Measurements from ENCODE around the gene TNFRSF14. TPM values are rescaled to one million over a fixed set of nuclear protein-coding genes. Genes with fewer than 3 reads are reported as not detected.
A peak's percentile ranks its signal among the peaks of the same experiment; 100 is the strongest.

TNFRSF14 gene
- total RNA-seq, 1 donor from 2014 or later, result 0.36 TPM

DNA sequence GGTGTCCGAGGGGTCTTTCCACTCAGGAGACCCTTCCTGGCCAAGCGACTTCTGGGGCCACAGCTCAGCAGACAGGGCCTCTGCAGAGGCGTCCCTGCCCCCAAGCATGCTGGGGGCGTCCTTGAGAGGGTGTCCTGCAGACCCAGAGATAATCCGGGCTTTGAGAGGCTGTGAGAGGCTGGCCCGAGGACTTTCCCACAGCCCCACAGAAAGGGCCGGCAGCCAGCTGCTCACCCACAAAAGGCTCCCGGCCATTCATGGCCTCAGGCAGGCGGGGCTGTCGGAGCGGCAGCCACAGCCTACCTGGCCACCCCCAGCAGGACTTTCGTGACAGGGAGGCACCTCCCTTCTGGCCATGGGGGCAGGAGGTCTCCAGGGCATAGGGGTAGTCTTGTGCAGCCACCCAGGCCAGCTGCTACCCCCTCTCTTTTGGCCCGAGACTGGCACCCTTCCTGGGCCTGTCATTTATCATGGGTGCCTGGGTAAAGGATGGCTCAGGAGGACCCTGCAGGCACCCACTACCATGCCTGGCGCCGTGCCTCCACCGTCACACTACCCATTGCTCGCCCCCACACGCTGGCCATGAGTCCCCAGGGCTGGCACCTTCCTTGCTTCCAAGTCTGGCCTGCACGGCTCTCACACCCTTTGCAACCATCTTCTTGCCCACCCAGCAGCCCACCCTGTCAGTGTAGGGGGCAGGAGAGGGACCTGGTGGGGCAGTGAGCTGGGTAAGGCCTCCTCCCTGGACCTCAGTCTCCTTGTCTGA is 11.1 kb upstream of the TNFRSF14 start:
- peaks cover 2% of the 10 kb centered on the region for H3K27me3 ChIP-seq (ENCODE audit: insufficient read depth, low read length)
- H3K4me2 ChIP-seq (ENCODE audit: low read length), result no peak overlapping the region
- no peak overlapping the region for H3K4me3 ChIP-seq (ENCODE audit: insufficient read depth, low read depth, low read length)
- FAIRE-seq (no peak), DNase-seq (ENCODE audit: low read depth) (no peak)
- no peaks in the 10 kb centered on the region for H3K36me3 ChIP-seq (ENCODE audit: insufficient read depth, low read length)
- TF ChIP-seq CTCF (IDR thresholded peaks at IDR 0.05; ENCODE audit: insufficient read depth, low read depth, low read length) (no peak), EZH2 (IDR thresholded peaks at IDR 0.05; ENCODE audit: insufficient read depth, low read length) (no peak)
- Mint-ChIP-seq H3K36me3 (ENCODE audit: low read depth, unreplicated experiment) (no peaks in the 10 kb centered on the region), H3K4me3 (ENCODE audit: unreplicated experiment) (no peak overlapping the region), H3K27me3 (ENCODE audit: low read depth, unreplicated experiment) (peaks cover 4% of the 10 kb centered on the region), H3K27ac (ENCODE audit: unreplicated experiment) (no peak overlapping the region), H3K9me3 (ENCODE audit: unreplicated experiment) (no peaks in the 10 kb centered on the region), H3K4me1 (ENCODE audit: low read depth, unreplicated experiment) (no peaks in the 10 kb centered on the region)
- H3K9me3 ChIP-seq (ENCODE audit: insufficient read depth, low read depth, low read length), result no peaks in the 10 kb centered on the region
- no peaks in the 10 kb centered on the region for H3K79me2 ChIP-seq (ENCODE audit: insufficient read depth, low read length)
- no peaks in the 10 kb centered on the region for H4K20me1 ChIP-seq (ENCODE audit: insufficient read depth, low read length)
- no peak overlapping the region for H2AFZ ChIP-seq (ENCODE audit: low read depth, low read length)
- H3K4me1 ChIP-seq (ENCODE audit: insufficient read depth, low read length), result peaks cover 37% of the 10 kb centered on the region
- H3K9ac ChIP-seq (ENCODE audit: low read length), result peak overlapping the region; percentile 20
- H3K27ac ChIP-seq (ENCODE audit: low read depth, low read length), result no peak overlapping the region

GRCh38 chr1:2545754-2546514 is 10.2 kb upstream of the TNFRSF14 start:
- no peaks in the 10 kb centered on the region for H3K79me2 ChIP-seq (ENCODE audit: insufficient read depth, low read length)
- no peaks in the 10 kb centered on the region for H3K36me3 Mint-ChIP-seq (ENCODE audit: low read depth, unreplicated experiment)
- H3K27me3 Mint-ChIP-seq (ENCODE audit: low read depth, unreplicated experiment), result peaks cover 7% of the 10 kb centered on the region
- no peak overlapping the region for H3K27ac Mint-ChIP-seq (ENCODE audit: unreplicated experiment)
- peak overlapping the region; percentile 46 for H3K4me3 ChIP-seq (ENCODE audit: insufficient read depth, low read depth, low read length)
- no peak overlapping the region for H3K4me3 Mint-ChIP-seq (ENCODE audit: unreplicated experiment)
- FAIRE-seq (no peak), DNase-seq (ENCODE audit: low read depth) (peak; percentile 34)
- no peaks in the 10 kb centered on the region for H3K9me3 ChIP-seq (ENCODE audit: insufficient read depth, low read depth, low read length)
- peak overlapping the region; percentile 61 for H2AFZ ChIP-seq (ENCODE audit: low read depth, low read length)
- TF ChIP-seq EZH2 (IDR thresholded peaks at IDR 0.05; ENCODE audit: insufficient read depth, low read length), result no peak
- no peak for TF ChIP-seq CTCF (IDR thresholded peaks at IDR 0.05; ENCODE audit: insufficient read depth, low read depth, low read length)
- no peaks in the 10 kb centered on the region for H4K20me1 ChIP-seq (ENCODE audit: insufficient read depth, low read length)
- H3K27me3 ChIP-seq (ENCODE audit: insufficient read depth, low read length), result no peaks in the 10 kb centered on the region
- H3K4me1 Mint-ChIP-seq (ENCODE audit: low read depth, unreplicated experiment), result no peaks in the 10 kb centered on the region
- no peaks in the 10 kb centered on the region for H3K9me3 Mint-ChIP-seq (ENCODE audit: unreplicated experiment)
- peak overlapping the region; percentile 85 for H3K4me2 ChIP-seq (ENCODE audit: low read length)
- H3K4me1 ChIP-seq (ENCODE audit: insufficient read depth, low read length), result peaks cover 37% of the 10 kb centered on the region
- peak overlapping the region; percentile 62 for H3K9ac ChIP-seq (ENCODE audit: low read length)
- H3K27ac ChIP-seq (ENCODE audit: low read depth, low read length), result peak overlapping the region; percentile 6
- H3K36me3 ChIP-seq (ENCODE audit: insufficient read depth, low read length), result no peaks in the 10 kb centered on the region
